Measurements from ENCODE around the gene LRRFIP1. TPM values are rescaled to one million over a fixed set of nuclear protein-coding genes. Genes with fewer than 3 reads are reported as not detected.

LRRFIP1 gene
- polyA plus RNA-seq, 2 of the 4 experiments (the other 2 are of a cell fraction): 75.6 to 93.0 TPM

DNA sequence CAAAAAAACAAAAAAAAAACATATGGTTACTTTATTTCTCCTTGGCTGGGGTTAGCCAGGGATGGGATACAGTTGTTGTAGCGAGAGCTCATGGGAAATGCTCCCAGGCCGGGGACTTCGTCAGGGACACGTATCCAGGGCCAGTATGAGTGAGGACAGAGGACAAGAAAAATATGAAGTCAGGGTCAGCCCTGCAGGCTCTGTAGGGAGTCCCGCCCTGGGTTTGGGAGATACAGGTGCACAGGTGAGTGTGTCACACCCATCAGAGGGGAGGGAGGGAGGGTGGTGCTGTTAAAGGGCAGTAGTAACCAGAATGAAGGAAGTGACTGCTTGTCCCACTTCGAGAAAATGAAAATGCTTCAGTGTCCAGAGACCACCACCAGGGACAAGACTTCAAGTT lies 115.6 kb downstream of the LRRFIP1 start:
- Histone ChIP-seq H3K4me3 (no peak overlapping the region), H3K9me3 (no peaks in the 10 kb centered on the region), H3K4me2 (no peak overlapping the region), H3K27ac (no peak overlapping the region), H3K4me1 (peaks cover 23% of the 10 kb centered on the region)
- DNase-seq (ENCODE audit: low read depth in 1 of 2, low spot score in 1 of 2) (no peak), FAIRE-seq (no peak), ATAC-seq (0 out of 6 replicates have a peak, but pooled peaks of 1 of the 2 experiments have one; percentile 4)
- TF ChIP-seq, protein P1, sequence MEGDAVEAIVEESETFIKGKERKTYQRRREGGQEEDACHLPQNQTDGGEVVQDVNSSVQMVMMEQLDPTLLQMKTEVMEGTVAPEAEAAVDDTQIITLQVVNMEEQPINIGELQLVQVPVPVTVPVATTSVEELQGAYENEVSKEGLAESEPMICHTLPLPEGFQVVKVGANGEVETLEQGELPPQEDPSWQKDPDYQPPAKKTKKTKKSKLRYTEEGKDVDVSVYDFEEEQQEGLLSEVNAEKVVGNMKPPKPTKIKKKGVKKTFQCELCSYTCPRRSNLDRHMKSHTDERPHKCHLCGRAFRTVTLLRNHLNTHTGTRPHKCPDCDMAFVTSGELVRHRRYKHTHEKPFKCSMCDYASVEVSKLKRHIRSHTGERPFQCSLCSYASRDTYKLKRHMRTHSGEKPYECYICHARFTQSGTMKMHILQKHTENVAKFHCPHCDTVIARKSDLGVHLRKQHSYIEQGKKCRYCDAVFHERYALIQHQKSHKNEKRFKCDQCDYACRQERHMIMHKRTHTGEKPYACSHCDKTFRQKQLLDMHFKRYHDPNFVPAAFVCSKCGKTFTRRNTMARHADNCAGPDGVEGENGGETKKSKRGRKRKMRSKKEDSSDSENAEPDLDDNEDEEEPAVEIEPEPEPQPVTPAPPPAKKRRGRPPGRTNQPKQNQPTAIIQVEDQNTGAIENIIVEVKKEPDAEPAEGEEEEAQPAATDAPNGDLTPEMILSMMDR (IDR thresholded peaks at IDR 0.05): no peak
- TF ChIP-seq SMC3 (IDR thresholded peaks at IDR 0.05): no peak
- no peak for TF ChIP-seq ESRRA (IDR thresholded peaks at IDR 0.05; ENCODE audit: borderline replicate concordance, low read length)
- TF ChIP-seq, protein P2, sequence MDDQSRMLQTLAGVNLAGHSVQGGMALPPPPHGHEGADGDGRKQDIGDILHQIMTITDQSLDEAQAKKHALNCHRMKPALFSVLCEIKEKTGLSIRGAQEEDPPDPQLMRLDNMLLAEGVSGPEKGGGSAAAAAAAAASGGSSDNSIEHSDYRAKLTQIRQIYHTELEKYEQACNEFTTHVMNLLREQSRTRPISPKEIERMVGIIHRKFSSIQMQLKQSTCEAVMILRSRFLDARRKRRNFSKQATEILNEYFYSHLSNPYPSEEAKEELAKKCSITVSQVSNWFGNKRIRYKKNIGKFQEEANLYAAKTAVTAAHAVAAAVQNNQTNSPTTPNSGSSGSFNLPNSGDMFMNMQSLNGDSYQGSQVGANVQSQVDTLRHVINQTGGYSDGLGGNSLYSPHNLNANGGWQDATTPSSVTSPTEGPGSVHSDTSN (IDR thresholded peaks at IDR 0.05): no peak
- TF ChIP-seq RAD21 (conservative IDR thresholded peaks at IDR 0.05 in 1 of 2, IDR thresholded peaks at IDR 0.05 in 1 of 2): no peak
- no peak for TF ChIP-seq FOSL2 (IDR thresholded peaks at IDR 0.05)
- TF ChIP-seq FOSL2 (CRISPR knock-in tag; IDR thresholded peaks at IDR 0.05): no peak
- TF ChIP-seq KDM1A (IDR thresholded peaks at IDR 0.05; ENCODE audit: low read depth): no peak
- no peak for TF ChIP-seq HOXB5 (CRISPR knock-in tag; IDR thresholded peaks at IDR 0.05)
- no peak for TF ChIP-seq ZFP36 (IDR thresholded peaks at IDR 0.05; ENCODE audit: borderline replicate concordance, partially characterized antibody)
- ChIA-PET CTCF (interaction anchor here (1.5 to 11.9 kb wide), 6 partner anchors 12 to 71 kb away, joined by 5 to 295 read pairs (median 42); no protein-coding TSS in a partner anchor), POLR2A (no interaction called here)
- 86% methylated on average over 6 of the region's 6 CpGs for WGBS (ENCODE audit: missing lambda C conversion rate)

DNA sequence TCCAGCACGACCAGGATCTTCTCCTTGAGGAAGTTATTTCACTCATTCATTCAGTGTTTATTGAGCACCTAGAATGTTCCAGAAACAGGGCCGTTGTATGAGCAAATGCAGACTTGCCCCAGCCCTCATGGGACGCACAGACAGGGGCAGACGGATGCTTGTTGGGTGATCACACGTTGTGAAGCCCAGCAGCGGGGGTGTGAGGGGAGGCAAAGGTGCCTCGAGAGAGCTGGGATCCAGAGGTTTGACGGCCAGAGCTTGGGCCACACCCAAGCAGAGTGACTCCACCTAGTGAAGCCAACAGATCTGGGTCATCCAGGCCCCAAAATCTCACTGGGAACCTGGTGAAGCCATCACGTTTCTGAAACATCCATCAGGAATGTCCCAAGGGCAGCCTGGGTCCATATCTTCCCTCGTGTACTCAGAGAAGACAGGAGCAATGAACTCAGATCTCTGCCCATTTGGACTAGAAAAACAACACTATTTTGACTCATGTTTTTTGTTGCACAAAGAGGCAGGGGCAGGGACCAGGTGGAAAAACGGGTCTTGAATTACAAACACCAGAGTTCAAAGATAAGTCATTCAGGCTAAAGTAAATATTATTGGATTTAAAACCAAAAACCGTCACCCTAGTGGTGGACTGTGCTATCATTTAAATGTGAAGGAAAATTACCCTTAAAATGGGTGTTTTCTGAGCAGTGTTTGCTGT lies 116.3 kb downstream of the LRRFIP1 start:
- ChIA-PET CTCF (interaction anchor here (0.7 to 11.9 kb wide), 18 partner anchors 12 to 658 kb away, joined by 3 to 295 read pairs (median 18); partner anchors contain the start of gene COPS8), POLR2A (no interaction called here)
- FAIRE-seq (no peak), DNase-seq (ENCODE audit: low read depth in 1 of 2, low spot score in 1 of 2) (peak in 1 of 2 experiments; percentile 23), ATAC-seq (peak; percentile 58 to 59)
- Histone ChIP-seq H3K27ac (peak overlapping the region in 1 of 2 experiments; percentile 35; a peak in 1 of 6 replicates), H3K4me1 (peaks cover 23% of the 10 kb centered on the region), H3K4me3 (no peak overlapping the region), H3K4me2 (peak overlapping the region; percentile 15; the same call in 1 of the 3 replicates), H3K9me3 (no peaks in the 10 kb centered on the region)
- 57% methylated on average over 12 of the region's 12 CpGs for WGBS (ENCODE audit: missing lambda C conversion rate)
- TF ChIP-seq SREBF2 (IDR thresholded peaks at IDR 0.05) (no peak), KDM1A (IDR thresholded peaks at IDR 0.05; ENCODE audit: low read depth) (no peak), FOXS1 (CRISPR knock-in tag; IDR thresholded peaks at IDR 0.05) (no peak), MAFK (IDR thresholded peaks at IDR 0.05; ENCODE audit: partially characterized antibody) (no peak), PHF8 (IDR thresholded peaks at IDR 0.05; ENCODE audit: borderline replicate concordance, low read depth) (no peak), NFE2L2 (conservative IDR thresholded peaks at IDR 0.05; ENCODE audit: low read length) (no peak), HOXA7 (CRISPR knock-in tag; IDR thresholded peaks at IDR 0.05) (no peak), KDM5A (IDR thresholded peaks at IDR 0.05) (no peak)

DNA sequence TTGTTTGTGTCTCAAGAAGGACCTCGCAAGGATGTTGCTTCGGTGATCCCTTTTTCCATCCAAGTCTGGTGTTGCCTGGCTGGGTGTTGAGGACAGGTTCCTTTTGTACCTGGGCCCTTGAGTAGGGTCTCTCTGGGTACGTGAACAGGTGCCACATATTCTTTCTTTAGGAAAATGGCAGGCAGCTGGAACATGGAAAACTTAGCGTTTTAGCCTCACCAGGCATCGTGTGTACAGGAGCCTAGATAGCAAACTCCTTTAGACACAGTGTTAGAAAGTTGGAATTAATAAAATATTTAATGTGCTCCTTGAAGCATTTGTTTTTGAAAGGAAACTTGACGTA lies 116.9 kb downstream of the LRRFIP1 start:
- Histone ChIP-seq H3K9me3 (no peaks in the 10 kb centered on the region), H3K4me3 (no peak overlapping the region), H3K4me1 (peaks cover 23% of the 10 kb centered on the region), H3K27ac (0 out of 6 replicates have a peak overlapping the region, but pooled peaks of 1 of the 2 experiments have one; percentile 35), H3K4me2 (peak overlapping the region; percentile 15; the same call in 1 of the 3 replicates)
- CTCF ChIA-PET: interaction anchor here (1.2 to 11.9 kb wide), 28 partner anchors 12 to 659 kb away, joined by 3 to 295 read pairs (median 12); partner anchors contain the start of gene COPS8
- ATAC-seq (peak in 1 of 2 experiments; percentile 6; a peak in 2 of 6 replicates), FAIRE-seq (no peak), DNase-seq (ENCODE audit: low read depth in 1 of 2, low spot score in 1 of 2) (no peak)
- POLR2A ChIA-PET: no interaction called here
- 77% methylated on average over 6 of the region's 6 CpGs for WGBS (ENCODE audit: missing lambda C conversion rate)
- TF ChIP-seq JUN (IDR thresholded peaks at IDR 0.05) (no peak), CBX2 (IDR thresholded peaks at IDR 0.05; ENCODE audit: borderline replicate concordance, low read depth) (no peak), FOSL2 (IDR thresholded peaks at IDR 0.05) (no peak), FOSL2 (CRISPR knock-in tag; IDR thresholded peaks at IDR 0.05) (no peak), HOXA7 (CRISPR knock-in tag; IDR thresholded peaks at IDR 0.05) (no peak), CBX8 (IDR thresholded peaks at IDR 0.05) (no peak), RCOR1 (IDR thresholded peaks at IDR 0.05; ENCODE audit: low read depth, low read length) (no peak), ESRRA (IDR thresholded peaks at IDR 0.05; ENCODE audit: borderline replicate concordance, low read length) (no peak), RARB (CRISPR knock-in tag; IDR thresholded peaks at IDR 0.05) (no peak), KDM5A (IDR thresholded peaks at IDR 0.05) (no peak), EHF (CRISPR knock-in tag; IDR thresholded peaks at IDR 0.05) (no peak), ZSCAN20 (CRISPR knock-in tag; IDR thresholded peaks at IDR 0.05) (no peak), TP53 (CRISPR knock-in tag; IDR thresholded peaks at IDR 0.05) (no peak), PHF8 (IDR thresholded peaks at IDR 0.05; ENCODE audit: borderline replicate concordance, low read depth) (no peak), HDAC2 (IDR thresholded peaks at IDR 0.05) (no peak)
- TF ChIP-seq, protein P3, sequence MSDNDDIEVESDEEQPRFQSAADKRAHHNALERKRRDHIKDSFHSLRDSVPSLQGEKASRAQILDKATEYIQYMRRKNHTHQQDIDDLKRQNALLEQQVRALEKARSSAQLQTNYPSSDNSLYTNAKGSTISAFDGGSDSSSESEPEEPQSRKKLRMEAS (IDR thresholded peaks at IDR 0.05): no peak
- TF ChIP-seq, protein P4, sequence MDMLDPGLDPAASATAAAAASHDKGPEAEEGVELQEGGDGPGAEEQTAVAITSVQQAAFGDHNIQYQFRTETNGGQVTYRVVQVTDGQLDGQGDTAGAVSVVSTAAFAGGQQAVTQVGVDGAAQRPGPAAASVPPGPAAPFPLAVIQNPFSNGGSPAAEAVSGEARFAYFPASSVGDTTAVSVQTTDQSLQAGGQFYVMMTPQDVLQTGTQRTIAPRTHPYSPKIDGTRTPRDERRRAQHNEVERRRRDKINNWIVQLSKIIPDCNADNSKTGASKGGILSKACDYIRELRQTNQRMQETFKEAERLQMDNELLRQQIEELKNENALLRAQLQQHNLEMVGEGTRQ (IDR thresholded peaks at IDR 0.05): no peak

All from A549 (cell line).